Measurements from ENCODE around the gene GRIN1.

GRIN1 gene

GRCh38 chr9:137148661-137149060 is 9.7 kb downstream of the GRIN1 start:
- no peak for DNase-seq

GRCh38 chr9:137149363-137149762 is 10.4 kb downstream of the GRIN1 start:
- DNase-seq: no peak

GRCh38 chr9:137149942-137150616 is 11.1 kb downstream of the GRIN1 start:
- DNase-seq: no peak

- DNase-seq: peak; percentile 88
Measured at GRCh38 chr9:137150617-137151457, 11.9 kb downstream of the GRIN1 start.

- no peak for DNase-seq
Measured at GRCh38 chr9:137152844-137153405, 14.0 kb downstream of the GRIN1 start.

GRCh38 chr9:137156567-137157375 is 17.8 kb downstream of the GRIN1 start:
- DNase-seq: peak; percentile 26

GRCh38 chr9:137157618-137158415 is 18.9 kb downstream of the GRIN1 start:
- no peak for DNase-seq

- peak; percentile 55 for DNase-seq
Measured at GRCh38 chr9:137158625-137159024, 19.7 kb downstream of the GRIN1 start.

- no peak for DNase-seq
Measured at GRCh38 chr9:137159105-137160053, 20.4 kb downstream of the GRIN1 start.

GRCh38 chr9:137160054-137160425 is 21.1 kb downstream of the GRIN1 start:
- no peak for DNase-seq

- peak; percentile 62 for DNase-seq
Measured at GRCh38 chr9:137160716-137161557, 22.0 kb downstream of the GRIN1 start.

GRCh38 chr9:137161558-137162486 is 22.9 kb downstream of the GRIN1 start:
- peak; percentile 6 for DNase-seq

- DNase-seq: peak; percentile 41
Measured at GRCh38 chr9:137162505-137163364, 23.8 kb downstream of the GRIN1 start.

GRCh38 chr9:137163365-137163715 is 24.4 kb downstream of the GRIN1 start:
- DNase-seq: peak; percentile 36

- DNase-seq: no peak
Measured at GRCh38 chr9:137163805-137164204, 24.9 kb downstream of the GRIN1 start.

GRCh38 chr9:137164370-137165249 is 25.7 kb downstream of the GRIN1 start:
- no peak for DNase-seq

- DNase-seq: no peak
Measured at GRCh38 chr9:137165250-137165836, 26.4 kb downstream of the GRIN1 start.

All from NCI-H2029 (cell line).